ENCODE results near the gene PPFIA3.
"Not testable (repeated sequence)": the region's sequence is repeated elsewhere in the genome, so short reads cannot be mapped to it uniquely, and the experiment has no call there.

Gene PPFIA3

GRCh38 chr19:49117677-49118564, 1.4 kb upstream of the PPFIA3 start:
- no peaks in the 10 kb centered on the region for H3K36me3 ChIP-seq (ENCODE audit: control insufficient read depth, low read depth, low read length)
- peaks cover 24% of the 10 kb centered on the region for H3K27me3 ChIP-seq (ENCODE audit: control insufficient read depth, insufficient read depth, low read length)
- peaks cover 3% of the 10 kb centered on the region for H3K4me1 ChIP-seq (ENCODE audit: control insufficient read depth, low read depth, low read length)
- peak overlapping the region; percentile 81 for H3K4me3 ChIP-seq (ENCODE audit: low read length)
- no peak overlapping the region for H3K27ac ChIP-seq (ENCODE audit: low read length)
- no peaks in the 10 kb centered on the region for H3K9me3 ChIP-seq (ENCODE audit: control insufficient read depth, low read depth, low read length)
- H3K9ac ChIP-seq (ENCODE audit: low read length) = no peak overlapping the region

GRCh38 chr19:49118565-49119410, 556 bp upstream of the PPFIA3 start, which contains the start of gene C19orf73:
Gene C19orf73 (minus strand): TSS chr19:49119143. CDS start chr19:49119022, 121 bp downstream.
- no peak within 1 kb of the TSS for H3K27ac ChIP-seq (ENCODE audit: low read length)
- peak within 1 kb of the TSS; percentile 81 for H3K4me3 ChIP-seq (ENCODE audit: low read length)
- H3K27me3 ChIP-seq (ENCODE audit: control insufficient read depth, insufficient read depth, low read length) = peaks cover 24% of the 10 kb centered on the region
- H3K36me3 ChIP-seq (ENCODE audit: control insufficient read depth, low read depth, low read length) = no peaks in the 10 kb centered on the region
- peaks cover 2% of the 10 kb centered on the region for H3K4me1 ChIP-seq (ENCODE audit: control insufficient read depth, low read depth, low read length)
- H3K9ac ChIP-seq (ENCODE audit: low read length) = peak within 1 kb of the TSS; percentile 80
- no peaks in the 10 kb centered on the region for H3K9me3 ChIP-seq (ENCODE audit: control insufficient read depth, low read depth, low read length)

DNA sequence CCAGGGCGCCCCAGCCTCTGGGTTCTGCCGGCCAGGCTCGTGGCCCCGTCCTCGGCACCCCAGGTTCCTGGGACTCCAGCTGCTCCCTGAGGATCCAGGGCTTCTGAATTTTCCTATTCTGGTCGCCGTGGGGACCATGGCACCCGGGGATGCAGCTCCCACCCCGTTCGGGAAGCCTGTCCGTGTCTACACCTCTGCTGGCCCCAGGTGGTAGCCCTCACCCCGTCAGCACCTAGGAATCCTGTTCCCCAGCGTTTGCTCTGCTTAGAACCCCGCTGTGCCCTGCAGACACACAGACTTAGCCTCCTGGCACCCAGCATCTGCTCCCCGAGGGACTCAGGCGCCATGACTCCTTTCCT, 960 bp downstream of the PPFIA3 start:
- H3K4me1 ChIP-seq (ENCODE audit: control insufficient read depth, low read depth, low read length) = no peaks in the 10 kb centered on the region
- H3K9me3 ChIP-seq (ENCODE audit: control insufficient read depth, low read depth, low read length) = no peaks in the 10 kb centered on the region
- no peak overlapping the region for H3K9ac ChIP-seq (ENCODE audit: low read length)

GRCh38 chr19:49120868-49121267, 1.5 kb downstream of the PPFIA3 start:
- peaks cover 17% of the 10 kb centered on the region for H3K27me3 ChIP-seq (ENCODE audit: control insufficient read depth, insufficient read depth, low read length)
- no peaks in the 10 kb centered on the region for H3K9me3 ChIP-seq (ENCODE audit: control insufficient read depth, low read depth, low read length)
- H3K4me3 ChIP-seq (ENCODE audit: low read length) = no peak overlapping the region
- H3K9ac ChIP-seq (ENCODE audit: low read length) = no peak overlapping the region
- no peak overlapping the region for H3K27ac ChIP-seq (ENCODE audit: low read length)
- no peaks in the 10 kb centered on the region for H3K4me1 ChIP-seq (ENCODE audit: control insufficient read depth, low read depth, low read length)
- no peaks in the 10 kb centered on the region for H3K36me3 ChIP-seq (ENCODE audit: control insufficient read depth, low read depth, low read length)

More for the DNA sequence above, 960 bp downstream of the PPFIA3 start:
- H3K27me3 ChIP-seq (ENCODE audit: control insufficient read depth, insufficient read depth, low read length) = peaks cover 21% of the 10 kb centered on the region
- H3K36me3 ChIP-seq (ENCODE audit: control insufficient read depth, low read depth, low read length) = no peaks in the 10 kb centered on the region
- H3K4me3 ChIP-seq (ENCODE audit: low read length) = peak overlapping the region; percentile 51
- H3K27ac ChIP-seq (ENCODE audit: low read length) = no peak overlapping the region

- H3K36me3 ChIP-seq (ENCODE audit: control insufficient read depth, low read depth, low read length); H3K4me3 ChIP-seq (ENCODE audit: low read length); H3K9me3 ChIP-seq (ENCODE audit: control insufficient read depth, low read depth, low read length); H3K4me1 ChIP-seq (ENCODE audit: control insufficient read depth, low read depth, low read length); H3K27ac ChIP-seq (ENCODE audit: low read length); H3K9ac ChIP-seq (ENCODE audit: low read length): not testable (repeated sequence)
- H3K27me3 ChIP-seq (ENCODE audit: control insufficient read depth, insufficient read depth, low read length) = peaks cover 17% of the 10 kb centered on the region
These were observed 2.5 kb downstream of the PPFIA3 start for GRCh38 chr19:49121841-49122240.

- not testable (repeated sequence) for H3K27ac ChIP-seq (ENCODE audit: low read length); H3K9ac ChIP-seq (ENCODE audit: low read length); H3K36me3 ChIP-seq (ENCODE audit: control insufficient read depth, low read depth, low read length); H3K4me1 ChIP-seq (ENCODE audit: control insufficient read depth, low read depth, low read length); H3K4me3 ChIP-seq (ENCODE audit: low read length); H3K9me3 ChIP-seq (ENCODE audit: control insufficient read depth, low read depth, low read length)
- H3K27me3 ChIP-seq (ENCODE audit: control insufficient read depth, insufficient read depth, low read length) = peaks cover 17% of the 10 kb centered on the region
These were observed 3.9 kb downstream of the PPFIA3 start for GRCh38 chr19:49123285-49123684.

- H3K27me3 ChIP-seq (ENCODE audit: control insufficient read depth, insufficient read depth, low read length) = peaks cover 10% of the 10 kb centered on the region
- peaks cover 7% of the 10 kb centered on the region for H3K4me1 ChIP-seq (ENCODE audit: control insufficient read depth, low read depth, low read length)
- no peak overlapping the region for H3K27ac ChIP-seq (ENCODE audit: low read length)
- no peaks in the 10 kb centered on the region for H3K9me3 ChIP-seq (ENCODE audit: control insufficient read depth, low read depth, low read length)
- no peaks in the 10 kb centered on the region for H3K36me3 ChIP-seq (ENCODE audit: control insufficient read depth, low read depth, low read length)
- H3K9ac ChIP-seq (ENCODE audit: low read length) = no peak overlapping the region
- H3K4me3 ChIP-seq (ENCODE audit: low read length) = peak overlapping the region; percentile 34
These were observed 5.8 kb downstream of the PPFIA3 start for GRCh38 chr19:49125025-49125731.

DNA sequence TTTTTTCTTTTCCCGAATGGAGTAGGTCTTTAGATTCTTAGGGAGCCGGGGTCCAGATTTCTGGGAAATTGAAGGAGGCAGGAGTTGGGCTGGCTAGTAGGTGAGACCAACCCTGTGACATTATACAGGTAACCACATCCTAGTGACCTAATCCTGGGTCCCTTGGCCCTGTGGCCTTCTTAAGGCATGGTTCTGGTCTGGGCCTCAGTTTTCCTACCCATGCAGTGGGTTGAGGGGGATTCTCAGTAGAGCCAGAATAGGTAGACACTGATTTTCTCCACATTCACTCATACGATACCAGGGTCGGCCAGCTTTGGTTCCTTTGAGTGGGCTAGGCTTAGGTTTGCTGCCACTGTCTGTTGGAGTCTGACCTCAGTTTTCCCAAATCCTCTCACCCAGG, 7.2 kb downstream of the PPFIA3 start:
- Histone ChIP-seq H3K36me3 (ENCODE audit: control insufficient read depth, low read depth, low read length) (no peaks in the 10 kb centered on the region), H3K27ac (ENCODE audit: low read length) (no peak overlapping the region), H3K4me1 (ENCODE audit: control insufficient read depth, low read depth, low read length) (peaks cover 7% of the 10 kb centered on the region), H3K9ac (ENCODE audit: low read length) (no peak overlapping the region), H3K4me3 (ENCODE audit: low read length) (no peak overlapping the region), H3K27me3 (ENCODE audit: control insufficient read depth, insufficient read depth, low read length) (no peaks in the 10 kb centered on the region), H3K9me3 (ENCODE audit: control insufficient read depth, low read depth, low read length) (no peaks in the 10 kb centered on the region)

GRCh38 chr19:49127225-49127624, 7.9 kb downstream of the PPFIA3 start:
- not testable (repeated sequence) for H3K9me3 ChIP-seq (ENCODE audit: control insufficient read depth, low read depth, low read length); H3K4me1 ChIP-seq (ENCODE audit: control insufficient read depth, low read depth, low read length); H3K27ac ChIP-seq (ENCODE audit: low read length); H3K27me3 ChIP-seq (ENCODE audit: control insufficient read depth, insufficient read depth, low read length); H3K9ac ChIP-seq (ENCODE audit: low read length); H3K4me3 ChIP-seq (ENCODE audit: low read length); H3K36me3 ChIP-seq (ENCODE audit: control insufficient read depth, low read depth, low read length)

- H3K9me3 ChIP-seq (ENCODE audit: control insufficient read depth, low read depth, low read length) = no peaks in the 10 kb centered on the region
- no peaks in the 10 kb centered on the region for H3K27me3 ChIP-seq (ENCODE audit: control insufficient read depth, insufficient read depth, low read length)
- H3K9ac ChIP-seq (ENCODE audit: low read length) = peak overlapping the region; percentile 32
- H3K27ac ChIP-seq (ENCODE audit: low read length) = no peak overlapping the region
- no peaks in the 10 kb centered on the region for H3K36me3 ChIP-seq (ENCODE audit: control insufficient read depth, low read depth, low read length)
- peak overlapping the region; percentile 72 for H3K4me3 ChIP-seq (ENCODE audit: low read length)
- H3K4me1 ChIP-seq (ENCODE audit: control insufficient read depth, low read depth, low read length) = peaks cover 10% of the 10 kb centered on the region
These were observed 8.6 kb downstream of the PPFIA3 start for GRCh38 chr19:49127674-49128544.

All from iPS-18a (cell line).